GM12878 (cell line): ENCODE data around the gene RRAD. TPM values are rescaled to one million over a fixed set of nuclear protein-coding genes. Genes with fewer than 3 reads are reported as not detected.

Experiments used
- ATAC-seq: fragments of 200-7000 bp; cut with Tn5 transposase; 3 replicates; pipeline ENCODE4 v1.9.1; 2020; ENCODE audit warnings: mild to moderate bottlenecking, moderate library complexity
- BruUV-seq: library from RNA; stranded (reverse); fragments of 400-500 nt; replicated peaks from 2 replicates; lab custom pipeline; 2021; lab: Mats Ljungman, UMichigan
- CTCF ChIA-PET: fragments of 300-600 bp; sonication (Branson Sonifier 250); formaldehyde crosslinking; extraction: SDS; loops from one replicate; lab custom pipeline; 2021; ENCODE audit warnings: inconsistent platforms; lab: Yijun Ruan, JAX
- POLR2A ChIA-PET: fragments of 350-600 bp; formaldehyde crosslinking; extraction: SDS; loops from one replicate; lab custom pipeline; 2021; ENCODE audit warnings: inconsistent platforms; lab: Charles Lee
- RAD21 ChIA-PET: fragments of 300-600 bp; sonication (Branson Sonifier 250); formaldehyde crosslinking; loops from one replicate; lab custom pipeline; 2023; ENCODE audit warnings: antibody characterized with exemption; ENCODE audit not compliant: unreplicated experiment; lab: Charles Lee
- SMC1A ChIA-PET: fragments of 300-600 bp; sonication (Branson Sonifier 250); formaldehyde crosslinking; loops from one replicate; lab custom pipeline; 2023; ENCODE audit not compliant: unreplicated experiment, uncharacterized antibody; lab: Charles Lee
- DNase-seq: peaks from one replicate; pipeline ENCODE4 v3.0.0-alpha.2; 2011; ENCODE audit warnings: low read depth, low spot score
- FAIRE-seq: peaks from 3 replicates; lab custom pipeline; 2011; peaks lifted over from hg19 to GRCh38; lab: Jason Lieb, UNC
- H2AFZ ChIP-seq: 2 replicates; pipeline ENCODE4 v1.6.0; 2011; ENCODE audit warnings: low read depth, low read length, control low read depth; ENCODE audit not compliant: control insufficient read depth
- H3K27ac ChIP-seq: 2 replicates; pipeline ENCODE4 v1.5.1; 2011; ENCODE audit warnings: control low read depth; ENCODE audit not compliant: control insufficient read depth, insufficient read depth
- H3K27me3 ChIP-seq, 2 experiments: replicated peaks in 1 of 2; 2 replicates each; pipeline versions ENCODE4 v1.6.0 to v1.6.1; 2011; ENCODE audit warnings: low read length in 1 of 2; ENCODE audit not compliant: control insufficient read depth in 2 of 2, insufficient read depth in 2 of 2
- H3K36me3 ChIP-seq, 2 experiments: 2 replicates each; pipeline ENCODE4 v1.5.1; 2011; ENCODE audit warnings: low read length in 1 of 2; ENCODE audit not compliant: control insufficient read depth in 2 of 2, insufficient read depth in 2 of 2
- H3K4me1 ChIP-seq: 2 replicates; pipeline ENCODE4 v1.6.1; 2011; ENCODE audit warnings: mild to moderate bottlenecking, low read length, moderate library complexity, mixed read lengths; ENCODE audit not compliant: control insufficient read depth, insufficient read depth
- H3K4me2 ChIP-seq: 2 replicates; pipeline ENCODE4 v1.6.0; 2011; ENCODE audit warnings: control low read depth; ENCODE audit not compliant: control insufficient read depth, insufficient read depth
- H3K4me3 ChIP-seq: fragments of 200-600 bp; sonication (generic); 2 replicates; pipeline ENCODE4 v1.5.1; 2016
- H3K79me2 ChIP-seq: 2 replicates; pipeline ENCODE4 v1.6.0; 2011; ENCODE audit warnings: low read length; ENCODE audit not compliant: control insufficient read depth, insufficient read depth
- H3K9ac ChIP-seq: 2 replicates; pipeline ENCODE4 v1.8.0; 2011; ENCODE audit warnings: low read length, control low read depth, mixed read lengths; ENCODE audit not compliant: control insufficient read depth, insufficient read depth
- H3K9me3 ChIP-seq: replicated peaks from 3 replicates; pipeline ENCODE4 v1.5.1; 2011; ENCODE audit warnings: mild to moderate bottlenecking, low read length; ENCODE audit not compliant: control insufficient read depth, insufficient read depth
- H4K20me1 ChIP-seq: 2 replicates; pipeline ENCODE4 v1.6.0; 2011; ENCODE audit not compliant: control insufficient read depth, insufficient read depth
- BRCA1 ChIP-seq: IDR thresholded peaks from 2 replicates; pipeline ENCODE4 v1.6.1; 2011; ENCODE audit warnings: low read depth, low read length, improper control_type of control experiment
- CEBPZ ChIP-seq: fragments of 150-350 bp; IDR thresholded peaks from 2 replicates; pipeline ENCODE4 v1.6.1; 2016; ENCODE audit warnings: low read depth, low read length
- CREB1 ChIP-seq: IDR thresholded peaks from 2 replicates; pipeline ENCODE4 v1.6.1; 2012; ENCODE audit warnings: low read depth, mild to moderate bottlenecking, inconsistent platforms
- ESRRA ChIP-seq: IDR thresholded peaks from 2 replicates; pipeline ENCODE4 v1.6.1; 2012; ENCODE audit warnings: mild to moderate bottlenecking, low read length, improper control_type of control experiment
- GABPA ChIP-seq: IDR thresholded peaks from 2 replicates; pipeline ENCODE4 v1.6.1; 2014; ENCODE audit warnings: antibody characterized with exemption, low read depth, mild to moderate bottlenecking, inconsistent platforms
- IRF4 ChIP-seq: IDR thresholded peaks from 2 replicates; pipeline ENCODE4 v1.6.1; 2011; ENCODE audit warnings: low read depth, low read length
- MAX ChIP-seq: IDR thresholded peaks from 2 replicates; pipeline ENCODE4 v1.6.1; 2012; ENCODE audit warnings: low read depth, low read length, improper control_type of control experiment
- NR2C1 ChIP-seq: fragments of 450-650 bp; IDR thresholded peaks from 2 replicates; pipeline ENCODE4 v1.6.1; 2017; ENCODE audit warnings: antibody characterized with exemption, mild to moderate bottlenecking, moderate library complexity
- POLR2AphosphoS2 ChIP-seq: IDR thresholded peaks from 2 replicates; pipeline ENCODE4 v1.6.1; 2011; ENCODE audit warnings: low read depth, mild to moderate bottlenecking, low read length, improper control_type of control experiment, moderate library complexity
- RAD21 ChIP-seq: IDR thresholded peaks from 2 replicates; pipeline ENCODE4 v1.6.1; 2011; ENCODE audit warnings: mild to moderate bottlenecking, low read depth, low read length, moderate library complexity; ENCODE audit not compliant: insufficient read depth
- RAD51 ChIP-seq: fragments of 450-650 bp; IDR thresholded peaks from 2 replicates; pipeline ENCODE4 v1.6.1; 2016; ENCODE audit warnings: moderate library complexity, mild to moderate bottlenecking, inconsistent platforms
- RELB ChIP-seq: fragments of 450-650 bp; IDR thresholded peaks from 2 replicates; pipeline ENCODE4 v1.6.1; 2017; ENCODE audit warnings: low read depth, mild to moderate bottlenecking, moderate library complexity
- RFX5 ChIP-seq: IDR thresholded peaks from 2 replicates; pipeline ENCODE4 v1.6.1; 2011; ENCODE audit warnings: low read depth, low read length, improper control_type of control experiment
- SMAD1 ChIP-seq: fragments of 450-650 bp; IDR thresholded peaks from 2 replicates; pipeline ENCODE4 v1.6.1; 2018; ENCODE audit warnings: mild to moderate bottlenecking, low read depth; ENCODE audit not compliant: partially characterized antibody
- ZNF217 ChIP-seq: fragments of 450-650 bp; IDR thresholded peaks from 2 replicates; pipeline ENCODE4 v1.6.1; 2017; ENCODE audit warnings: antibody characterized with exemption, mild to moderate bottlenecking
- in situ Hi-C: fragments of 300-500 bp; cut with MboI; formaldehyde crosslinking; loops from 9 replicates; pipeline ENCODE4 v1.14.3; 2018; ENCODE audit warnings: mixed read lengths
- intact Hi-C: fragments of 100-400 bp; cut with micrococcal nuclease; formaldehyde crosslinking; loops from one replicate; pipeline ENCODE4 v1.14.2; 2022; ENCODE audit not compliant: unreplicated experiment
- polyA plus RNA-seq, 11 experiments: library from polyadenylated mRNA; depleted of rRNA in 4 of 11; unstranded in 6 of 11; stranded (reverse) in 5 of 11; fragments of >200 nt; fragmentation: Nextera tagmentation in 4 of 11; fragmentation: Illumina TruSeq in 1 of 11; extraction: Ambion mirVana in 4 of 11; extraction: Trizol in 1 of 11; gene quantifications; 1 replicate in 1 of 11; 2 replicates in 10 of 11; pipeline versions ENCODE4 v1.2.1 to v1.2.3, GENCODE V29; 2011 to 2016; ENCODE audit warnings: inconsistent platforms in 2 of 11, missing spikeins in 2 of 11, low read depth in 1 of 11
- total RNA-seq, 4 experiments: library from RNA; depleted of rRNA in 3 of 4; stranded (reverse); fragments of >200 nt in 3 of 4; fragmentation: Illumina TruSeq in 1 of 4; extraction: Trizol in 1 of 4; gene quantifications; 2 replicates each; pipeline versions ENCODE4 v1.2.1 to v1.2.3, GENCODE V29; 2013 to 2021

The RRAD gene
- total and polyA plus RNA-seq, 10 of the 15 experiments (the other 5 are each of a cell fraction or from before 2014, with no cell fraction given): 0.11 to 8.5 (median 2.8) TPM

GRCh38 chr16:66873685-66874055 is 51.7 kb downstream of the RRAD start:
- Histone ChIP-seq H3K36me3 (no peaks in the 10 kb centered on the region), H3K4me1 (peaks cover 26% of the 10 kb centered on the region)
- RAD21 ChIA-PET: interaction anchor here (0.6 to 2.2 kb wide), 8 partner anchors 19 to 467 kb away, joined by 3 to 7 read pairs (median 3); partner anchors contain the start of gene NAE1
- TF ChIP-seq MAX (no peak), CREB1 (no peak), NR2C1 (no peak), RFX5 (no peak), SMAD1 (no peak), POLR2AphosphoS2 (no peak), RAD51 (no peak), RAD21 (no peak), RELB (no peak), ZNF217 (no peak), IRF4 (no peak), CEBPZ (no peak), BRCA1 (no peak), ESRRA (no peak), GABPA (no peak)
- TF ChIP-seq, all 136 proteins: peak for 0
- CTCF ChIA-PET: interaction anchor here (0.6 to 1.8 kb wide), 23 partner anchors 8 to 467 kb away, joined by 3 to 14 read pairs (median 4); partner anchors contain the start of genes DYNC1LI2 and NAE1
- Histone ChIP-seq H3K27me3 (no peaks in the 10 kb centered on the region), H3K27ac (no peak overlapping the region), H3K4me3 (no peak overlapping the region), H2AFZ (peak overlapping the region; percentile 92), H3K79me2 (no peaks in the 10 kb centered on the region), H3K4me2 (no peak overlapping the region), H3K9me3 (no peaks in the 10 kb centered on the region), H4K20me1 (no peaks in the 10 kb centered on the region), H3K9ac (no peak overlapping the region)
- SMC1A ChIA-PET: interaction anchor here (1.5 to 1.6 kb wide), 2 partner anchors 8 to 43 kb away, joined by 4 to 5 read pairs; partner anchors contain the start of gene NAE1
- DNase-seq: no peak
- FAIRE-seq: no peak
- BruUV-seq: no TSS peak
- no peak for ATAC-seq
- intact Hi-C loops: loop anchor here (2.0 kb wide), 1 partner anchor 145 kb away; no protein-coding TSS in a partner anchor
- in situ Hi-C loops: no loop called here
- POLR2A ChIA-PET: interaction anchor here (0.6 kb wide), 1 partner anchor 179 kb away, joined by 4 read pairs; no protein-coding TSS in a partner anchor
